Activated CD4-positive, alpha-beta memory T cell treated with anti-CD3 and anti-CD28 coated beads for 36 hours (primary cell): ENCODE measurements around the gene RAB17. TPM values are rescaled to one million over a fixed set of nuclear protein-coding genes. Genes with fewer than 3 reads are reported as not detected.

Source experiments
- CTCF ChIA-PET: fragments of 350-600 bp; sonication (Branson Sonifier 250); formaldehyde crosslinking; loops from one replicate; lab custom pipeline; 2021; ENCODE audit warnings: antibody characterized with exemption, inconsistent platforms; lab: Charles Lee
- POLR2A ChIA-PET: fragments of 350-600 bp; sonication (Branson Sonifier 250); formaldehyde crosslinking; loops from one replicate; lab custom pipeline; 2021; ENCODE audit warnings: antibody characterized with exemption; lab: Charles Lee
- DNase-seq: peaks from one replicate; pipeline ENCODE4 v3.0.0-alpha.2; 2020
- H3K27ac Mint-ChIP-seq: one replicate; pipeline ENCODE4 v1.8.0; 2021; ENCODE audit warnings: mixed read lengths
- H3K27me3 Mint-ChIP-seq: one replicate; pipeline ENCODE4 v1.8.0; 2021; ENCODE audit warnings: mixed read lengths
- H3K36me3 Mint-ChIP-seq: one replicate; pipeline ENCODE4 v1.8.0; 2021; ENCODE audit warnings: mixed read lengths
- H3K4me1 Mint-ChIP-seq: one replicate; pipeline ENCODE4 v1.8.0; 2021; ENCODE audit warnings: low read depth, mixed read lengths
- H3K4me3 Mint-ChIP-seq: one replicate; pipeline ENCODE4 v1.8.0; 2021; ENCODE audit warnings: mild to moderate bottlenecking, mixed read lengths
- H3K9me3 Mint-ChIP-seq: one replicate; pipeline ENCODE4 v1.8.0; 2021; ENCODE audit warnings: mixed read lengths
- intact Hi-C: fragments of 100-400 bp; cut with micrococcal nuclease; formaldehyde crosslinking; loops from one replicate; pipeline ENCODE4 v1.15.1; 2023
- total RNA-seq, 2 experiments: library from RNA; stranded (reverse); gene quantifications; one replicate each; pipeline ENCODE4 v1.2.3, GENCODE V29; 2021

The RAB17 gene
- total RNA-seq, 2 experiments from 2014 or later, result not detected

GRCh38 chr2:237593596-237594320 lies 3.2 kb upstream of the RAB17 start:
- Mint-ChIP-seq H3K36me3 (no peaks in the 10 kb centered on the region), H3K27ac (no peak overlapping the region), H3K27me3 (no peaks in the 10 kb centered on the region), H3K4me3 (no peak overlapping the region), H3K4me1 (peaks cover 5% of the 10 kb centered on the region), H3K9me3 (no peaks in the 10 kb centered on the region)
- CTCF ChIA-PET, result no interaction called here
- POLR2A ChIA-PET, result no interaction called here
- DNase-seq, result no peak
- intact Hi-C loops, result no loop called here

DNA sequence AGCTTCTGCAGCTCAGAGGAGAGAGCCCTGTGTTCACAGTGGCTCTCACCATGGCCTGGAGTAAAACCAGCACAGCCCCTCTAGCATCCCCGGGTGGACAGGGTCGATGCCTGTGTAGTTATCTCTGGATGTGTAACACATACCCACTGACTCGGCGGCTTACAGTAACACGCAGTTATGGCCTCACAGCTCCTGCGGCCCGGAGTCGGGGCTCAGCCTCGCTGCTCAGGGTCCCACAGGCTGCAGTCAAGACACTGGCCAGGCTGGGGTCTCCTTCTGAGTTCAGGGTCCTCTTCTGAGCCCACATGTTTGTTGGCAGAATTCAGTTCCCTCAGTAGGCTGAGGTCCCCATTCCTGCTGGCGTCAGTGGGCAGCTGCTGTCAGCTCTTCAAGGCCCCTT lies 2.5 kb upstream of the RAB17 start:
- no peaks in the 10 kb centered on the region for H3K36me3 Mint-ChIP-seq

GRCh38 chr2:237592425-237592980 lies 2.0 kb upstream of the RAB17 start:
- no peaks in the 10 kb centered on the region for H3K36me3 Mint-ChIP-seq
- intact Hi-C loops, result no loop called here
- no peaks in the 10 kb centered on the region for H3K9me3 Mint-ChIP-seq
- H3K4me3 Mint-ChIP-seq, result no peak overlapping the region
- no peaks in the 10 kb centered on the region for H3K27me3 Mint-ChIP-seq
- H3K27ac Mint-ChIP-seq, result no peak overlapping the region
- CTCF ChIA-PET, result interaction anchor here (0.6 to 3.4 kb wide), 3 partner anchors 80 to 152 kb away, joined by 4 to 11 read pairs (median 4); no protein-coding TSS in a partner anchor
- POLR2A ChIA-PET, result no interaction called here
- DNase-seq, result no peak
- H3K4me1 Mint-ChIP-seq, result peaks cover 5% of the 10 kb centered on the region

More for the DNA sequence above, 2.5 kb upstream of the RAB17 start:
- Mint-ChIP-seq H3K27me3 (no peaks in the 10 kb centered on the region), H3K4me3 (no peak overlapping the region), H3K4me1 (peaks cover 5% of the 10 kb centered on the region), H3K27ac (no peak overlapping the region), H3K9me3 (no peaks in the 10 kb centered on the region)
- ChIA-PET CTCF (interaction anchor here (1.3 to 3.4 kb wide), 2 partner anchors 80 to 151 kb away, joined by 4 to 11 read pairs; no protein-coding TSS in a partner anchor), POLR2A (no interaction called here)
- no peak for DNase-seq
- intact Hi-C loops, result no loop called here

DNA sequence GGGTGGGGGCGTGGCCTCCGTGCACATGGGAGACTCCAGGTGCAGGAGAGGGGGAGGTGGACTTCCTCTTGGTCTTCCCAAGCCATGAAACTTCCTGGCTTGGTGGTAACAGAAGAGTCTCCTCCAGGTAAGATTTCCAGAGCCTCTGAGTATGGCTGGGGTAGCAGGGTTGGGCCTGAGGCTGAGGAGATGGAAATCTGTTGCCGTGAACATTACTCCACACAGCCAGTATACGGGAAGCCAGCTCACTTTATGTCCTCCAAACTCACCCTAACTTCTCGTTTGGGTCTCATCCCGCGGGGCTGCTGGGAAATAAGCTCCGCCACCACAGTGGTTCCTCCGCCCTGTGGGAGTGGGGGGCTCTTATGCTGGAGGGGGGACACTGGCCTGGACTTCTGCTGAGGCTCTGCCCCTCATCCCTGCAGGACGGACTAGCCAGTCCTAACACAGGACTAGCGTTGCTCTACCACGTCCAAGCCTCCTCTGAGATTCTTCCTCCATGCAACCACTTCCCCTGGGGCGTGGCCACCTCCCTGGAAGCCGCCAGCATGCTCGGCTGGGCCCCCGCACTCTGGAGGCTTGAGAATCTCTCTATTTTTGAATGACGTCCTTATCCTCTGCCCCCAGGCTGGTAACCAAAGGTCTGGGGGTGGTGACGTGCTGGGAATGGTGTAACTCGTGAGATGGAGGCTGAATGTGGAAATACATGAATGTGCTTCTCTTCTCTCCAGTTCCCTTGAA lies 777 bp upstream of the RAB17 start:
- H3K36me3 Mint-ChIP-seq, result no peaks in the 10 kb centered on the region
- CTCF ChIA-PET, result interaction anchor here (0.6 to 3.4 kb wide), 3 partner anchors 14 to 153 kb away, joined by 3 to 11 read pairs (median 4); no protein-coding TSS in a partner anchor
- no peak overlapping the region for H3K4me3 Mint-ChIP-seq
- POLR2A ChIA-PET, result no interaction called here
- peaks cover 5% of the 10 kb centered on the region for H3K4me1 Mint-ChIP-seq
- peak; percentile 25 for DNase-seq
- H3K27me3 Mint-ChIP-seq, result no peaks in the 10 kb centered on the region
- intact Hi-C loops, result no loop called here
- H3K9me3 Mint-ChIP-seq, result no peaks in the 10 kb centered on the region
- H3K27ac Mint-ChIP-seq, result no peak overlapping the region

- Mint-ChIP-seq H3K4me3 (no peak overlapping the region), H3K4me1 (peaks cover 5% of the 10 kb centered on the region), H3K9me3 (no peaks in the 10 kb centered on the region), H3K36me3 (no peaks in the 10 kb centered on the region), H3K27me3 (no peaks in the 10 kb centered on the region), H3K27ac (no peak overlapping the region)
- no peak for DNase-seq
- POLR2A ChIA-PET, result no interaction called here
- intact Hi-C loops, result no loop called here
- CTCF ChIA-PET, result interaction anchor here (1.3 kb wide), 1 partner anchor 16 kb away, joined by 3 read pairs; no protein-coding TSS in a partner anchor
Observed at GRCh38 chr2:237588044-237588696, 2.4 kb downstream of the RAB17 start.

- CTCF ChIA-PET, result interaction anchor here (0.9 to 3.2 kb wide), 3 partner anchors 14 to 253 kb away, joined by 3 to 13 read pairs (median 8); no protein-coding TSS in a partner anchor
- Mint-ChIP-seq H3K27me3 (no peaks in the 10 kb centered on the region), H3K27ac (no peak overlapping the region), H3K4me3 (no peak overlapping the region), H3K4me1 (peaks cover 3% of the 10 kb centered on the region), H3K36me3 (no peaks in the 10 kb centered on the region), H3K9me3 (no peaks in the 10 kb centered on the region)
- intact Hi-C loops, result no loop called here
- DNase-seq, result no peak
- POLR2A ChIA-PET, result no interaction called here
Observed at GRCh38 chr2:237585590-237586221, 4.8 kb downstream of the RAB17 start.

- ChIA-PET CTCF (interaction anchor here (1.1 to 3.2 kb wide), 4 partner anchors 12 to 192 kb away, joined by 4 to 13 read pairs (median 6); no protein-coding TSS in a partner anchor), POLR2A (no interaction called here)
- H3K27ac Mint-ChIP-seq, result no peak overlapping the region
- H3K4me3 Mint-ChIP-seq, result no peak overlapping the region
- H3K36me3 Mint-ChIP-seq, result no peaks in the 10 kb centered on the region
- no peaks in the 10 kb centered on the region for H3K27me3 Mint-ChIP-seq
- H3K4me1 Mint-ChIP-seq, result peaks cover 5% of the 10 kb centered on the region
- H3K9me3 Mint-ChIP-seq, result no peaks in the 10 kb centered on the region
- DNase-seq, result no peak
- intact Hi-C loops, result loop anchor here (5.0 kb wide), 1 partner anchor 156 kb away; no protein-coding TSS in a partner anchor
Observed at GRCh38 chr2:237583385-237584295, 6.9 kb downstream of the RAB17 start.

GRCh38 chr2:237581751-237582746 lies 8.5 kb downstream of the RAB17 start:
- Mint-ChIP-seq H3K9me3 (no peaks in the 10 kb centered on the region), H3K27ac (no peak overlapping the region), H3K4me1 (peaks cover 5% of the 10 kb centered on the region), H3K4me3 (no peak overlapping the region), H3K36me3 (no peaks in the 10 kb centered on the region), H3K27me3 (no peaks in the 10 kb centered on the region)
- ChIA-PET POLR2A (interaction anchor here (0.8 kb wide), 1 partner anchor 193 kb away, joined by 3 read pairs; no protein-coding TSS in a partner anchor), CTCF (interaction anchor here (0.7 to 3.8 kb wide), 20 partner anchors 10 to 681 kb away, joined by 3 to 54 read pairs (median 5); no protein-coding TSS in a partner anchor)
- DNase-seq, result peak; percentile 80
- intact Hi-C loops, result loop anchor here (1.0 to 5.0 kb wide), 6 partner anchors 91 to 681 kb away; no protein-coding TSS in a partner anchor

- CTCF ChIA-PET, result interaction anchor here (0.7 to 3.8 kb wide), 18 partner anchors 9 to 682 kb away, joined by 3 to 54 read pairs (median 5); no protein-coding TSS in a partner anchor
- H3K4me3 Mint-ChIP-seq, result no peak overlapping the region
- H3K27me3 Mint-ChIP-seq, result no peaks in the 10 kb centered on the region
- peaks cover 5% of the 10 kb centered on the region for H3K4me1 Mint-ChIP-seq
- intact Hi-C loops, result loop anchor here (1.0 to 5.0 kb wide), 6 partner anchors 91 to 681 kb away; no protein-coding TSS in a partner anchor
- DNase-seq, result no peak
- no peaks in the 10 kb centered on the region for H3K9me3 Mint-ChIP-seq
- H3K36me3 Mint-ChIP-seq, result no peaks in the 10 kb centered on the region
- no peak overlapping the region for H3K27ac Mint-ChIP-seq
- POLR2A ChIA-PET, result interaction anchor here (0.8 kb wide), 1 partner anchor 194 kb away, joined by 3 read pairs; no protein-coding TSS in a partner anchor
Observed at GRCh38 chr2:237581326-237581725, 9.2 kb downstream of the RAB17 start.
